Measurements from ENCODE around the gene ZNF628.

DNA sequence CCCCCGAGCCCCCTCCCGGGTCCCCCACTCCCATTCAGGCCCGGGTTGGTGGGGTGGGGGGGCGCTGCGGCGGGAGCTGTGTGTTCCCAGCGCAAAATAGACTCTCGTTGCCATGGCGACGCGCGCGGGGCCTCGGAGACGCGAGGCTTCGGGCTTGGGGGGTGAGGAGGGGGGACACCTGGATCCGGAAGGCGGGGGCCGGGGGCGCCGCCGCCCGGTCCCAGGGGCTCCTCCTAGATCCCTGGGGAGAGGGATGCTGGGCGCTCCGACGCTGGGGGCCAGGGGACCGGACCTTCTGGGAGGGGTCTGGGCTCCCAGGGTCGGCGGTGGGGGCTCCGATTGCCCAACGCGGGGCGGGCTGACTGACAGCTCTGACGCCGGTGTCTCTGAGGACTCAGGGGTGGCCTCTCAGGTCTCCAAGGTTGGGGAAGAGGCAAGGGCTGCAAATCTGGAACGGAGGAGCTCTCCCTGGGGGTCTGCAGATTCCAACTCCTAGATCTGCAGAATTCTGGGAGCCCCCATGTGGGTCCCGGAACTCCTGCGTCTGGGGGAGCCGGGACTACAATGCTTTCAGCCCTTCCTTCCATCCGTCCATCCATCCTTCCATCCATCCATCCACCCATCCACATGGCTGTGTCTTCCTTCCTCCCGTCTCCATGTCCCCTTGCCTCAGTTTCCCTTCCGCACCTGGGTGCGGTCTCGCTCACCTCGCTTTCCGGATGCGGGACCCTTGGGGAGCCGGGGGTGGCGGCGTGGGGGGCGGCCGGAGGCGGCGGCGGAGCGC lies 24.3 kb upstream of the ZNF628 start:
- TF ChIP-seq, protein P1, sequence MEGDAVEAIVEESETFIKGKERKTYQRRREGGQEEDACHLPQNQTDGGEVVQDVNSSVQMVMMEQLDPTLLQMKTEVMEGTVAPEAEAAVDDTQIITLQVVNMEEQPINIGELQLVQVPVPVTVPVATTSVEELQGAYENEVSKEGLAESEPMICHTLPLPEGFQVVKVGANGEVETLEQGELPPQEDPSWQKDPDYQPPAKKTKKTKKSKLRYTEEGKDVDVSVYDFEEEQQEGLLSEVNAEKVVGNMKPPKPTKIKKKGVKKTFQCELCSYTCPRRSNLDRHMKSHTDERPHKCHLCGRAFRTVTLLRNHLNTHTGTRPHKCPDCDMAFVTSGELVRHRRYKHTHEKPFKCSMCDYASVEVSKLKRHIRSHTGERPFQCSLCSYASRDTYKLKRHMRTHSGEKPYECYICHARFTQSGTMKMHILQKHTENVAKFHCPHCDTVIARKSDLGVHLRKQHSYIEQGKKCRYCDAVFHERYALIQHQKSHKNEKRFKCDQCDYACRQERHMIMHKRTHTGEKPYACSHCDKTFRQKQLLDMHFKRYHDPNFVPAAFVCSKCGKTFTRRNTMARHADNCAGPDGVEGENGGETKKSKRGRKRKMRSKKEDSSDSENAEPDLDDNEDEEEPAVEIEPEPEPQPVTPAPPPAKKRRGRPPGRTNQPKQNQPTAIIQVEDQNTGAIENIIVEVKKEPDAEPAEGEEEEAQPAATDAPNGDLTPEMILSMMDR (conservative IDR thresholded peaks at IDR 0.05; ENCODE audit: low read length), result no peak
- TF ChIP-seq EZH2phosphoT487 (IDR thresholded peaks at IDR 0.05; ENCODE audit: borderline replicate concordance), result no peak
